CD4-positive, alpha-beta T cell treated with Interleukin-10 for 1 hour (primary cell): ENCODE results near the gene CCSER1.
"Not testable (repeated sequence)": the region's sequence is repeated elsewhere in the genome, so short reads cannot be mapped to it uniquely, and the experiment has no call there.

ENCODE experiments used
- DNase-seq: peaks from one replicate; pipeline ENCODE4 v3.0.0-alpha.2; 2020

The CCSER1 gene

GRCh38 chr4:91319556-91320268, 1192.5 kb downstream of the CCSER1 start:
- DNase-seq: no peak

GRCh38 chr4:91322961-91323360, 1195.8 kb downstream of the CCSER1 start:
- no peak for DNase-seq

GRCh38 chr4:91325495-91325894, 1198.3 kb downstream of the CCSER1 start:
- no peak for DNase-seq

GRCh38 chr4:91326167-91326566, 1199.0 kb downstream of the CCSER1 start:
- DNase-seq: not testable (repeated sequence)

- DNase-seq: no peak
Measured at GRCh38 chr4:91330555-91331137, 1203.5 kb downstream of the CCSER1 start.

GRCh38 chr4:91340822-91341221, 1213.6 kb downstream of the CCSER1 start:
- no peak for DNase-seq

- no peak for DNase-seq
Measured at GRCh38 chr4:91345632-91346031, 1218.4 kb downstream of the CCSER1 start.

- not testable (repeated sequence) for DNase-seq
Measured at GRCh38 chr4:91356496-91356895, 1229.3 kb downstream of the CCSER1 start.

- not testable (repeated sequence) for DNase-seq
Measured at GRCh38 chr4:91358016-91358415, 1230.8 kb downstream of the CCSER1 start.

GRCh38 chr4:91358621-91359020, 1231.4 kb downstream of the CCSER1 start:
- not testable (repeated sequence) for DNase-seq

- DNase-seq: no peak
Measured at GRCh38 chr4:91359041-91360031, 1232.1 kb downstream of the CCSER1 start.

GRCh38 chr4:91362125-91362524, 1234.9 kb downstream of the CCSER1 start:
- no peak for DNase-seq

- no peak for DNase-seq
Measured at GRCh38 chr4:91366554-91366953, 1239.4 kb downstream of the CCSER1 start.

- no peak for DNase-seq
Measured at GRCh38 chr4:91369116-91369515, 1241.9 kb downstream of the CCSER1 start.

GRCh38 chr4:91373546-91373945, 1246.4 kb downstream of the CCSER1 start:
- DNase-seq: no peak

- not testable (repeated sequence) for DNase-seq
Measured at GRCh38 chr4:91405431-91405830, 1278.2 kb downstream of the CCSER1 start.

- DNase-seq: no peak
Measured at GRCh38 chr4:91422011-91422410, 1294.8 kb downstream of the CCSER1 start.

GRCh38 chr4:91426725-91427124, 1299.5 kb downstream of the CCSER1 start:
- no peak for DNase-seq

GRCh38 chr4:91427171-91427570, 1300.0 kb downstream of the CCSER1 start:
- no peak for DNase-seq

- DNase-seq: no peak
Measured at GRCh38 chr4:91434631-91435030, 1307.4 kb downstream of the CCSER1 start.

GRCh38 chr4:91436556-91436955, 1309.4 kb downstream of the CCSER1 start:
- no peak for DNase-seq

- no peak for DNase-seq
Measured at GRCh38 chr4:91447168-91447567, 1320.0 kb downstream of the CCSER1 start.

GRCh38 chr4:91448668-91449330, 1321.6 kb downstream of the CCSER1 start:
- DNase-seq: no peak
